ENCODE measurements around the gene SF3A1.
A peak's percentile ranks its signal among the peaks of the same experiment; 100 is the strongest.

The SF3A1 gene

GRCh38 chr22:30289141-30289979, 67.3 kb downstream of the SF3A1 start, which contains the start of gene CASTOR1:
CASTOR1 (minus strand) TSS chr22:30289505; CDS start chr22:30289497, 8 bp downstream.
- peak; percentile 56 to 84 (median 67) for DNase-seq (ENCODE audit: low read depth in 3 of 3, low spot score in 1 of 3)

- no peak for DNase-seq (ENCODE audit: low read depth in 3 of 3, low spot score in 1 of 3)
Measured at GRCh38 chr22:30288419-30289140, 68.1 kb downstream of the SF3A1 start.

- DNase-seq (ENCODE audit: low read depth in 3 of 3, low spot score in 1 of 3): peak; percentile 78 to 83 (median 81)
Measured at GRCh38 chr22:30287648-30288418, 68.9 kb downstream of the SF3A1 start.

- DNase-seq (ENCODE audit: low read depth in 3 of 3, low spot score in 1 of 3): peak; percentile 68 to 92 (median 79)
Measured at GRCh38 chr22:30286813-30287647, 69.7 kb downstream of the SF3A1 start.

- no peak for DNase-seq (ENCODE audit: low read depth in 3 of 3, low spot score in 1 of 3)
Measured at GRCh38 chr22:30286331-30286730, 70.4 kb downstream of the SF3A1 start.

GRCh38 chr22:30285846-30286200, 70.9 kb downstream of the SF3A1 start:
- DNase-seq (ENCODE audit: low read depth in 3 of 3, low spot score in 1 of 3): no peak

GRCh38 chr22:30285176-30285845, 71.4 kb downstream of the SF3A1 start:
- no peak for DNase-seq (ENCODE audit: low read depth in 3 of 3, low spot score in 1 of 3)

GRCh38 chr22:30284666-30285065, 72.0 kb downstream of the SF3A1 start:
- DNase-seq (ENCODE audit: low read depth in 3 of 3, low spot score in 1 of 3): no peak

GRCh38 chr22:30284172-30284571, 72.5 kb downstream of the SF3A1 start:
- DNase-seq (ENCODE audit: low read depth in 3 of 3, low spot score in 1 of 3): no peak

GRCh38 chr22:30283342-30283741, 73.4 kb downstream of the SF3A1 start:
- no peak for DNase-seq (ENCODE audit: low read depth in 3 of 3, low spot score in 1 of 3)

- DNase-seq (ENCODE audit: low read depth in 3 of 3, low spot score in 1 of 3): no peak
Measured at GRCh38 chr22:30282616-30283046, 74.1 kb downstream of the SF3A1 start.

Measured in stimulated activated CD4-positive, alpha-beta T cell treated with anti-CD3 and anti-CD28 coated beads, TNF-alpha, amount 100 ng/mL, for 1 hour (primary cell).